GM12878 (cell line): ENCODE measurements around the gene MZT2A.
"Not testable (repeated sequence)": the region's sequence is repeated elsewhere in the genome, so short reads cannot be mapped to it uniquely, and the experiment has no call there.

Experiments
- CBFB ChIP-seq: IDR thresholded peaks from 2 replicates; pipeline ENCODE4 v1.6.1; 2016; ENCODE audit warnings: antibody characterized with exemption, low read depth
- CTCF ChIP-seq, 3 experiments: IDR thresholded peaks in 2 of 3; conservative IDR thresholded peaks in 1 of 3; 2 replicates each; pipeline ENCODE4 v1.5.1; 2011; ENCODE audit warnings: low read depth in 3 of 3, low read length in 3 of 3, mild to moderate bottlenecking in 3 of 3, control low read depth in 2 of 3, moderate library complexity in 2 of 3, inconsistent platforms in 1 of 3, mixed read lengths in 1 of 3; ENCODE audit not compliant: control insufficient read depth in 2 of 3, insufficient read depth in 1 of 3; ENCODE audit errors: extremely low read depth in 1 of 3
- MTA3 ChIP-seq: IDR thresholded peaks from 2 replicates; pipeline ENCODE4 v1.6.1; 2012; ENCODE audit warnings: low read length, inconsistent platforms, borderline replicate concordance
- RCOR1 ChIP-seq: conservative IDR thresholded peaks from 2 replicates; pipeline ENCODE4 v1.6.1; 2012; ENCODE audit warnings: low read depth, low read length, improper control_type of control experiment

GRCh38 chr2:131534317-131534672, 42.1 kb upstream of the MZT2A start:
- TF ChIP-seq CTCF (IDR thresholded peaks at IDR 0.05 in 2 of 3, conservative IDR thresholded peaks at IDR 0.05 in 1 of 3; ENCODE audit: control insufficient read depth in 2 of 3, extremely low read depth in 1 of 3, insufficient read depth in 1 of 3, low read depth in 3 of 3, low read length in 3 of 3); RCOR1; CBFB; MTA3: not testable (repeated sequence)
